ENCODE results near the gene VPS52. TPM values are rescaled to one million over a fixed set of nuclear protein-coding genes. Genes with fewer than 3 reads are reported as not detected.

Gene VPS52
- total and polyA plus RNA-seq, 2 donors (not counting 1 experiment from before 2014, with no cell fraction given), result 44.9 to 53.2 TPM

DNA sequence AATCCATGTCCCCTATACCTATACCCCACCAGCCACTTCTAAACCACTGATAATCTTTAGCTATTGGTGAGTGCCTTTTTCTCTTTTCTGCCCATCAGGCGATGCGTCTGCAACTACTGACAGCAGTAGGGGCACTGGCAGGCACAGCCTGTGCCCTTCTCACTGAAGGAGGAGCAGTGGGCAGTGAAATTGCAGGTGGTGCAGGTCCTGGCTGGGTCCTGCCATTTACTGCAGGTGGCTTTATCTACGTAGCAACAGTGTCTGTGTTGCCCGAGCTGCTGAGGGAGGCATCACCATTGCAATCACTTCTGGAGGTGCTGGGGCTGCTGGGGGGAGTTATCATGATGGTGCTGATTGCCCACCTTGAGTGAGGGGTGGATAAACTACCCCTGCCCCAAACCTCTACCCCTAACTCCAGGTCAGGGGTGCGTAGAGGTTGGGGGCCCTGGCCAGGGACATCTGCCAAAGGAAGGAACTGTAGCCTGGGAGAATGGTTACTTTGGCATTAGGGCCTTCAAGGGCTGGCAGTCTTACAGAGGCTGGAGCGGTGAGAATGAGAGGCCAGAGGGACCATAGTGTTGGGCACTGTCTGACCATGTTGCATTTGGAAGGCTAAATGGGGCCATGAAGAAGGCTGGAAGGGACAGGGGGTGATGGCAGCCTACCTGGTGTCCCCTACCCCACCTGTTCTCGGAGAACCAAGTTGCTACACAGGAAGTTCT, 68.1 kb downstream of the VPS52 start:
- H3K36me3 ChIP-seq (ENCODE audit: control insufficient read depth, insufficient read depth, low read length), result peaks cover 17% of the 10 kb centered on the region
- peaks cover 47% of the 10 kb centered on the region for H3K79me2 ChIP-seq (ENCODE audit: control insufficient read depth, insufficient read depth, low read length)
- DNase-seq (ENCODE audit: low read depth in 2 of 2), result no peak
- no peak overlapping the region for H3K4me3 ChIP-seq (replicated peaks in 1 of 4; ENCODE audit: control extremely low read depth in 1 of 4, insufficient read depth in 1 of 4, low read depth in 3 of 4, low read length in 4 of 4)
- H3K27me3 ChIP-seq (ENCODE audit: control insufficient read depth, insufficient read depth, low read length), result no peaks in the 10 kb centered on the region
- TF ChIP-seq, protein P1, sequence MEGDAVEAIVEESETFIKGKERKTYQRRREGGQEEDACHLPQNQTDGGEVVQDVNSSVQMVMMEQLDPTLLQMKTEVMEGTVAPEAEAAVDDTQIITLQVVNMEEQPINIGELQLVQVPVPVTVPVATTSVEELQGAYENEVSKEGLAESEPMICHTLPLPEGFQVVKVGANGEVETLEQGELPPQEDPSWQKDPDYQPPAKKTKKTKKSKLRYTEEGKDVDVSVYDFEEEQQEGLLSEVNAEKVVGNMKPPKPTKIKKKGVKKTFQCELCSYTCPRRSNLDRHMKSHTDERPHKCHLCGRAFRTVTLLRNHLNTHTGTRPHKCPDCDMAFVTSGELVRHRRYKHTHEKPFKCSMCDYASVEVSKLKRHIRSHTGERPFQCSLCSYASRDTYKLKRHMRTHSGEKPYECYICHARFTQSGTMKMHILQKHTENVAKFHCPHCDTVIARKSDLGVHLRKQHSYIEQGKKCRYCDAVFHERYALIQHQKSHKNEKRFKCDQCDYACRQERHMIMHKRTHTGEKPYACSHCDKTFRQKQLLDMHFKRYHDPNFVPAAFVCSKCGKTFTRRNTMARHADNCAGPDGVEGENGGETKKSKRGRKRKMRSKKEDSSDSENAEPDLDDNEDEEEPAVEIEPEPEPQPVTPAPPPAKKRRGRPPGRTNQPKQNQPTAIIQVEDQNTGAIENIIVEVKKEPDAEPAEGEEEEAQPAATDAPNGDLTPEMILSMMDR (conservative IDR thresholded peaks at IDR 0.05 in 1 of 2, IDR thresholded peaks at IDR 0.05 in 1 of 2; ENCODE audit: low read depth in 1 of 2, low read length in 2 of 2), result no peak
- TF ChIP-seq EZH2 (IDR thresholded peaks at IDR 0.05; ENCODE audit: low read length, missing control alignments), result no peak
- no peak overlapping the region for H3K27ac ChIP-seq (ENCODE audit: insufficient read depth, low read length)
- no peaks in the 10 kb centered on the region for H4K20me1 ChIP-seq (ENCODE audit: control insufficient read depth, extremely low read depth, insufficient read depth, low read length)
- H3K4me1 ChIP-seq (ENCODE audit: control insufficient read depth, extremely low read depth, insufficient read depth, low read length), result peaks cover 43% of the 10 kb centered on the region
- peak overlapping the region; percentile 99 for H3K4me2 ChIP-seq (ENCODE audit: extremely low read depth, insufficient read depth, low read length)
- no peak overlapping the region for H3K9ac ChIP-seq (ENCODE audit: insufficient read depth, low read length)
- no peak overlapping the region for H2AFZ ChIP-seq (ENCODE audit: low read length)
- H3K9me3 ChIP-seq (ENCODE audit: control insufficient read depth, insufficient read depth, low read depth, low read length), result no peaks in the 10 kb centered on the region

DNA sequence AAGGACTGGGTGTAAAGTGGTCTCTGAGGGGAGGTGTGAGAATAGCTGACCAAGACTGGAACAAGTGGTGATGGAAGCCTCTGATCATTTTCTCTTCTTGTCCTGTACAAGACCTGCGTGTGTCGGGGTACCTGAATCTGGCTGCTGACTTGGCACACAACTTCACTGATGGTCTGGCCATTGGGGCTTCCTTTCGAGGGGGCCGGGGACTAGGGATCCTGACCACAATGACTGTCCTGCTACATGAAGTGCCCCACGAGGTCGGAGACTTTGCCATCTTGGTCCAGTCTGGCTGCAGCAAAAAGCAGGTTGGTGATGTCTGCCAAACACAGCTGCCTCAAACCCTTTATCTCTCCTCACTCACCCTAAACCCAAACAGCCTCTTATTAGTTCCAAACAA, 68.9 kb downstream of the VPS52 start:
- Histone ChIP-seq H3K27ac (ENCODE audit: insufficient read depth, low read length) (no peak overlapping the region), H3K4me3 (replicated peaks in 1 of 4; ENCODE audit: control extremely low read depth in 1 of 4, insufficient read depth in 1 of 4, low read depth in 3 of 4, low read length in 4 of 4) (peak overlapping the region in 2 of 4 experiments; percentile 61 to 96), H4K20me1 (ENCODE audit: control insufficient read depth, extremely low read depth, insufficient read depth, low read length) (no peaks in the 10 kb centered on the region), H3K4me1 (ENCODE audit: control insufficient read depth, extremely low read depth, insufficient read depth, low read length) (peaks cover 43% of the 10 kb centered on the region), H2AFZ (ENCODE audit: low read length) (no peak overlapping the region), H3K9me3 (ENCODE audit: control insufficient read depth, insufficient read depth, low read depth, low read length) (no peaks in the 10 kb centered on the region), H3K27me3 (ENCODE audit: control insufficient read depth, insufficient read depth, low read length) (no peaks in the 10 kb centered on the region), H3K4me2 (ENCODE audit: extremely low read depth, insufficient read depth, low read length) (peak overlapping the region; percentile 66), H3K9ac (ENCODE audit: insufficient read depth, low read length) (no peak overlapping the region), H3K36me3 (ENCODE audit: control insufficient read depth, insufficient read depth, low read length) (peaks cover 17% of the 10 kb centered on the region), H3K79me2 (ENCODE audit: control insufficient read depth, insufficient read depth, low read length) (peaks cover 52% of the 10 kb centered on the region)
- TF ChIP-seq EZH2 (IDR thresholded peaks at IDR 0.05; ENCODE audit: low read length, missing control alignments), result no peak
- TF ChIP-seq, protein P1 (conservative IDR thresholded peaks at IDR 0.05 in 1 of 2, IDR thresholded peaks at IDR 0.05 in 1 of 2; ENCODE audit: low read depth in 1 of 2, low read length in 2 of 2), result no peak
- no peak for DNase-seq (ENCODE audit: low read depth in 2 of 2)

DNA sequence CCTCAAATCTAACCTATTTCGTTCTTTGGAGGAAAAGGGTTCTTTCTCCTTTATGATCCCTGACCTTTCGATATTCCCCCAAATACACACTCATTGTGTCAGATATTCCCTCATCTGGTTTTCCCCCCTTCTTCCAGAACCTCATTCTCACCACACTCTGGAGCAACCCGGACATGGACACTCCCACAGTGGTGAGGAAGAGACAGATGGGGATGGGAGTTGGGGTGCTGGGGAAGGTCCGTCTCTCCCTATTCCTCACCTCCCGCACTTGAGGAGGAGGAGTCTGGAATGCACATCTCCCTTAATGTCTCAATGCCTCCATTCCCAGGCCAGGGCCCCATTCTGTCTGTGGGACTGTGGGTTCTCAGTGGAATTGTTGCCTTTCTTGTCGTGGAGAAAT, 69.7 kb downstream of the VPS52 start:
- H2AFZ ChIP-seq (ENCODE audit: low read length), result no peak overlapping the region
- TF ChIP-seq EZH2 (IDR thresholded peaks at IDR 0.05; ENCODE audit: low read length, missing control alignments), result no peak
- no peak for DNase-seq (ENCODE audit: low read depth in 2 of 2)
- H3K4me3 ChIP-seq (replicated peaks in 1 of 4; ENCODE audit: control extremely low read depth in 1 of 4, insufficient read depth in 1 of 4, low read depth in 3 of 4, low read length in 4 of 4), result peak overlapping the region; percentile 61 to 97 (median 82)
- H3K9ac ChIP-seq (ENCODE audit: insufficient read depth, low read length), result no peak overlapping the region
- peaks cover 39% of the 10 kb centered on the region for H3K4me1 ChIP-seq (ENCODE audit: control insufficient read depth, extremely low read depth, insufficient read depth, low read length)
- H4K20me1 ChIP-seq (ENCODE audit: control insufficient read depth, extremely low read depth, insufficient read depth, low read length), result no peaks in the 10 kb centered on the region
- no peaks in the 10 kb centered on the region for H3K9me3 ChIP-seq (ENCODE audit: control insufficient read depth, insufficient read depth, low read depth, low read length)
- no peak overlapping the region for H3K27ac ChIP-seq (ENCODE audit: insufficient read depth, low read length)
- peak overlapping the region; percentile 99 for H3K4me2 ChIP-seq (ENCODE audit: extremely low read depth, insufficient read depth, low read length)
- no peaks in the 10 kb centered on the region for H3K27me3 ChIP-seq (ENCODE audit: control insufficient read depth, insufficient read depth, low read length)
- peaks cover 52% of the 10 kb centered on the region for H3K79me2 ChIP-seq (ENCODE audit: control insufficient read depth, insufficient read depth, low read length)
- H3K36me3 ChIP-seq (ENCODE audit: control insufficient read depth, insufficient read depth, low read length), result peaks cover 17% of the 10 kb centered on the region

Measured in fibroblast of lung (primary cell).